H9 (cell line): Measurements from ENCODE around the gene RUNDC3A. TPM values are rescaled to one million over a fixed set of nuclear protein-coding genes. Genes with fewer than 3 reads are reported as not detected.

ENCODE experiments used
- DNase-seq: peaks from one replicate; pipeline ENCODE4 v3.0.0-alpha.2; 2017
- H2AFZ ChIP-seq: one replicate; pipeline ENCODE4 v1.6.1; 2013; ENCODE audit warnings: mild to moderate bottlenecking, low read length, control low read depth, moderate library complexity
- H2AK5ac ChIP-seq: 2 replicates; pipeline ENCODE4 v1.6.1; 2013; ENCODE audit warnings: low read length, control low read depth, mixed read lengths; ENCODE audit not compliant: insufficient read length
- H2BK120ac ChIP-seq: one replicate; pipeline ENCODE4 v1.6.1; 2013; ENCODE audit warnings: low read depth, mild to moderate bottlenecking, low read length, control low read depth, inconsistent platforms; ENCODE audit not compliant: poor library complexity, severe bottlenecking
- H2BK12ac ChIP-seq: 2 replicates; pipeline ENCODE4 v1.6.1; 2013; ENCODE audit warnings: low read length, control low read depth, mixed read lengths, low read depth; ENCODE audit not compliant: insufficient read length
- H2BK15ac ChIP-seq: 2 replicates; pipeline ENCODE4 v1.6.1; 2013; ENCODE audit warnings: low read depth, low read length, control low read depth
- H2BK20ac ChIP-seq: one replicate; pipeline ENCODE4 v1.6.1; 2013; ENCODE audit warnings: low read depth, mild to moderate bottlenecking, low read length, control low read depth, inconsistent platforms; ENCODE audit not compliant: poor library complexity, severe bottlenecking
- H2BK5ac ChIP-seq: 2 replicates; pipeline ENCODE4 v1.6.1; 2013; ENCODE audit warnings: low read length, control low read depth, mixed read lengths; ENCODE audit not compliant: insufficient read length
- H3K14ac ChIP-seq: 2 replicates; pipeline ENCODE4 v1.6.1; 2013; ENCODE audit warnings: low read length, control low read depth; ENCODE audit not compliant: insufficient read depth
- H3K18ac ChIP-seq: 2 replicates; pipeline ENCODE4 v1.6.1; 2013; ENCODE audit warnings: low read depth, mild to moderate bottlenecking, mixed read lengths, low read length, control low read depth; ENCODE audit not compliant: insufficient read length
- H3K23ac ChIP-seq: 2 replicates; pipeline ENCODE4 v1.6.1; 2013; ENCODE audit warnings: low read length, control low read depth, mixed read lengths, low read depth; ENCODE audit not compliant: insufficient read length
- H3K23me2 ChIP-seq: 2 replicates; pipeline ENCODE4 v1.6.1; 2013; ENCODE audit warnings: low read depth, mild to moderate bottlenecking, mixed read lengths, low read length, control low read depth; ENCODE audit not compliant: insufficient read length, poor library complexity, severe bottlenecking
- H3K27ac ChIP-seq: 2 replicates; pipeline ENCODE4 v1.5.1; 2013; ENCODE audit warnings: low read length, control low read depth, mixed read lengths, low read depth; ENCODE audit not compliant: insufficient read length
- H3K27me3 ChIP-seq: 2 replicates; pipeline ENCODE4 v1.6.1; 2013; ENCODE audit warnings: low read length, control low read depth, inconsistent platforms; ENCODE audit not compliant: insufficient read depth
- H3K4ac ChIP-seq: 2 replicates; pipeline ENCODE4 v1.6.1; 2013; ENCODE audit warnings: low read depth, mild to moderate bottlenecking, control low read depth, inconsistent platforms, low read length, moderate library complexity
- H3K4me1 ChIP-seq: 2 replicates; pipeline ENCODE4 v1.6.1; 2013; ENCODE audit warnings: low read length, control low read depth, inconsistent platforms; ENCODE audit not compliant: insufficient read depth
- H3K4me2 ChIP-seq: 2 replicates; pipeline ENCODE4 v1.6.1; 2013; ENCODE audit warnings: low read length, control low read depth, mixed read lengths; ENCODE audit not compliant: insufficient read length, insufficient read depth
- H3K56ac ChIP-seq: 2 replicates; pipeline ENCODE4 v1.6.1; 2013; ENCODE audit warnings: low read depth, mild to moderate bottlenecking, mixed read lengths, low read length, control low read depth; ENCODE audit not compliant: insufficient read length
- H3K79me1 ChIP-seq: 2 replicates; pipeline ENCODE4 v1.6.1; 2013; ENCODE audit warnings: low read depth, mild to moderate bottlenecking, moderate library complexity, low read length, control low read depth, inconsistent platforms; ENCODE audit not compliant: insufficient read depth, poor library complexity, severe bottlenecking
- H3K79me2 ChIP-seq: 2 replicates; pipeline ENCODE4 v1.6.1; 2013; ENCODE audit warnings: low read length, control low read depth, inconsistent platforms; ENCODE audit not compliant: insufficient read depth
- H3K9ac ChIP-seq: 2 replicates; pipeline ENCODE4 v1.6.1; 2013; ENCODE audit warnings: low read length, control low read depth, mixed read lengths; ENCODE audit not compliant: insufficient read length; ENCODE audit errors: extremely low read depth
- H3K9me3 ChIP-seq: one replicate; pipeline ENCODE4 v1.6.1; 2013; ENCODE audit warnings: low read depth, low read length, inconsistent platforms; ENCODE audit not compliant: control insufficient read depth
- H3T11ph ChIP-seq: one replicate; pipeline ENCODE4 v1.6.1; 2013; ENCODE audit warnings: mild to moderate bottlenecking, low read length, control low read depth, inconsistent platforms
- H4K20me1 ChIP-seq: one replicate; pipeline ENCODE4 v1.6.1; 2013; ENCODE audit not compliant: control insufficient read depth, insufficient read length, insufficient read depth
- H4K5ac ChIP-seq: 2 replicates; pipeline ENCODE4 v1.6.1; 2013; ENCODE audit warnings: low read depth, mild to moderate bottlenecking, mixed read lengths, low read length, control low read depth; ENCODE audit not compliant: insufficient read length
- H4K8ac ChIP-seq: replicated peaks from 2 replicates; pipeline ENCODE4 v1.6.1; 2013; ENCODE audit warnings: low read length, control low read depth, mixed read lengths, low read depth; ENCODE audit not compliant: insufficient read length
- H4K91ac ChIP-seq: 2 replicates; pipeline ENCODE4 v1.6.1; 2013; ENCODE audit warnings: low read depth, mild to moderate bottlenecking, moderate library complexity, mixed read lengths, low read length, control low read depth; ENCODE audit not compliant: insufficient read length
- H3K27ac Mint-ChIP-seq, 3 experiments: 2 replicates in 2 of 3; 3 replicates in 1 of 3; pipeline ENCODE4 v1.8.0; 2020 to 2021; ENCODE audit warnings: mixed read lengths in 3 of 3, mild to moderate bottlenecking in 1 of 3, moderate library complexity in 1 of 3
- H3K27me3 Mint-ChIP-seq: 2 replicates; pipeline ENCODE4 v1.8.0; 2021; ENCODE audit warnings: low read depth, mild to moderate bottlenecking, moderate library complexity, mixed read lengths
- H3K36me3 Mint-ChIP-seq, 3 experiments: 2 replicates in 2 of 3; 3 replicates in 1 of 3; pipeline ENCODE4 v1.8.0; 2020 to 2021; ENCODE audit warnings: low read depth in 3 of 3, mixed read lengths in 3 of 3; ENCODE audit not compliant: insufficient read depth in 1 of 3
- H3K4me1 Mint-ChIP-seq, 2 experiments: 2 replicates each; pipeline ENCODE4 v1.8.0; 2020; ENCODE audit warnings: mixed read lengths in 2 of 2
- H3K4me3 Mint-ChIP-seq, 2 experiments: 2 replicates in 1 of 2; 3 replicates in 1 of 2; pipeline ENCODE4 v1.8.0; 2020 to 2021; ENCODE audit warnings: mild to moderate bottlenecking in 2 of 2, mixed read lengths in 2 of 2, moderate library complexity in 1 of 2
- H3K9me3 Mint-ChIP-seq, 2 experiments: 2 replicates in 1 of 2; 3 replicates in 1 of 2; pipeline ENCODE4 v1.8.0; 2020; ENCODE audit warnings: mild to moderate bottlenecking in 2 of 2, mixed read lengths in 2 of 2, moderate library complexity in 1 of 2
- CTCF ChIP-seq: fragments of 200-600 bp; sonication (generic); conservative IDR thresholded peaks from 3 replicates; pipeline ENCODE4 v1.8.0; 2021; ENCODE audit warnings: antibody characterized with exemption, mild to moderate bottlenecking
- WGBS: extraction: QIAGEN DNeasy Blood & Tissue Kit; methylation state at CpG from one replicate; pipeline ENCODE4 v1.1.7; 2013; ENCODE audit warnings: missing lambda C conversion rate, low lambda C conversion rate, mixed read lengths; ENCODE audit not compliant: insufficient read length; ENCODE audit errors: extremely low coverage; 5-methylcytosine and 5-hydroxymethylcytosine counted together
- total RNA-seq: library from RNA; stranded (reverse); gene quantifications from 2 replicates; pipeline ENCODE4 v1.2.1, GENCODE V29; 2021

The RUNDC3A gene
- total RNA-seq, 1 experiment from 2014 or later = 3.8 TPM

- no peak for TF ChIP-seq CTCF
- no peak overlapping the region for H3K4me3 Mint-ChIP-seq
- Histone ChIP-seq H2BK5ac (no peak overlapping the region), H2AK5ac (no peak overlapping the region), H2BK12ac (no peak overlapping the region), H3K27ac (no peak overlapping the region), H3K56ac (no peak overlapping the region), H3K4ac (no peak overlapping the region), H3K79me1 (no peaks in the 10 kb centered on the region), H3K18ac (no peak overlapping the region), H3K9ac (no peak overlapping the region), H2AFZ (no peak overlapping the region), H3K79me2 (no peaks in the 10 kb centered on the region), H4K8ac (no peak overlapping the region), H2BK20ac (no peak overlapping the region), H3K14ac (no peak overlapping the region), H3K4me1 (no peaks in the 10 kb centered on the region), H3K9me3 (no peaks in the 10 kb centered on the region), H3T11ph (no peak overlapping the region), H4K91ac (no peak overlapping the region), H3K23ac (no peak overlapping the region), H2BK120ac (no peak overlapping the region), H4K20me1 (no peaks in the 10 kb centered on the region), H4K5ac (no peak overlapping the region), H3K27me3 (no peaks in the 10 kb centered on the region), H2BK15ac (no peak overlapping the region), H3K23me2 (no peaks in the 10 kb centered on the region), H3K4me2 (no peak overlapping the region)
- H3K9me3 Mint-ChIP-seq = no peaks in the 10 kb centered on the region
- no peak overlapping the region for H3K27ac Mint-ChIP-seq
- peaks cover 6% of the 10 kb centered on the region; the same call in 1 of the 2 replicates for H3K27me3 Mint-ChIP-seq
- WGBS = no CpG with 5 or more reads among the region's 3 CpGs
- H3K4me1 Mint-ChIP-seq = peaks cover 13 to 15% of the 10 kb centered on the region in 2 experiments
- no peaks in the 10 kb centered on the region for H3K36me3 Mint-ChIP-seq
- DNase-seq = no peak
Measured at GRCh38 chr17:44335564-44335963, 27.2 kb downstream of the RUNDC3A start.
